IPS-15b (cell line): ENCODE measurements around the gene CD276.

Source experiments
- H3K27me3 ChIP-seq: one replicate; pipeline ENCODE4 v1.6.1; 2013; ENCODE audit warnings: low read length; ENCODE audit not compliant: control insufficient read depth, insufficient read depth
- H3K36me3 ChIP-seq: one replicate; pipeline ENCODE4 v1.6.1; 2013; ENCODE audit warnings: low read length; ENCODE audit not compliant: control insufficient read depth, insufficient read depth
- H3K4me1 ChIP-seq: one replicate; pipeline ENCODE4 v1.6.1; 2013; ENCODE audit warnings: mild to moderate bottlenecking, low read length; ENCODE audit not compliant: control insufficient read depth, insufficient read depth
- H3K4me3 ChIP-seq: one replicate; pipeline ENCODE4 v1.5.1; 2013; ENCODE audit warnings: low read depth, low read length
- H3K9ac ChIP-seq: one replicate; pipeline ENCODE4 v1.6.1; 2013; ENCODE audit warnings: low read depth, mild to moderate bottlenecking, low read length
- H3K9me3 ChIP-seq: one replicate; pipeline ENCODE4 v1.6.1; 2013; ENCODE audit warnings: mild to moderate bottlenecking, low read length; ENCODE audit not compliant: control insufficient read depth, insufficient read depth

Gene CD276

GRCh38 chr15:73760330-73761329 is 76.4 kb downstream of the CD276 start:
- Histone ChIP-seq H3K9ac (no peak overlapping the region), H3K4me1 (peaks cover 4% of the 10 kb centered on the region), H3K27me3 (peaks cover 4% of the 10 kb centered on the region), H3K4me3 (no peak overlapping the region), H3K9me3 (no peaks in the 10 kb centered on the region), H3K36me3 (no peaks in the 10 kb centered on the region)

- H3K4me3 ChIP-seq, result no peak overlapping the region
- no peaks in the 10 kb centered on the region for H3K9me3 ChIP-seq
- H3K9ac ChIP-seq, result no peak overlapping the region
- H3K36me3 ChIP-seq, result no peaks in the 10 kb centered on the region
- peaks cover 8% of the 10 kb centered on the region for H3K27me3 ChIP-seq
- peaks cover 8% of the 10 kb centered on the region for H3K4me1 ChIP-seq
Observed at GRCh38 chr15:73763931-73764330, 79.7 kb downstream of the CD276 start.
